WI38 (cell line): ENCODE results near the gene EHD4.

Experiments
- H3K4me3 ChIP-seq: 2 replicates; pipeline ENCODE4 v1.5.1; 2011; ENCODE audit warnings: low read depth, mild to moderate bottlenecking, control low read depth, low read length
- CTCF ChIP-seq: IDR thresholded peaks from 2 replicates; pipeline ENCODE4 v1.5.1; 2012; ENCODE audit warnings: low read depth, mild to moderate bottlenecking, control low read depth, low read length

Gene EHD4

GRCh38 chr15:42002333-42002732 lies 30.0 kb upstream of the EHD4 start:
- no peak for TF ChIP-seq CTCF

GRCh38 chr15:42001236-42001635 lies 28.9 kb upstream of the EHD4 start:
- no peak overlapping the region for H3K4me3 ChIP-seq
- no peak for TF ChIP-seq CTCF

More at GRCh38 chr15:42002333-42002732, 30.0 kb upstream of the EHD4 start:
- H3K4me3 ChIP-seq: no peak overlapping the region

- no peak for TF ChIP-seq CTCF
- no peak overlapping the region for H3K4me3 ChIP-seq
Observed at GRCh38 chr15:41999290-42000285, 27.2 kb upstream of the EHD4 start.

GRCh38 chr15:41997845-41998244 lies 25.5 kb upstream of the EHD4 start:
- no peak for TF ChIP-seq CTCF
- H3K4me3 ChIP-seq: no peak overlapping the region

- TF ChIP-seq CTCF: no peak
- no peak overlapping the region for H3K4me3 ChIP-seq
Observed at GRCh38 chr15:41996921-41997592, 24.7 kb upstream of the EHD4 start.

GRCh38 chr15:41996376-41996775 lies 24.0 kb upstream of the EHD4 start:
- no peak overlapping the region for H3K4me3 ChIP-seq
- TF ChIP-seq CTCF: no peak

GRCh38 chr15:41995476-41995855 lies 23.1 kb upstream of the EHD4 start:
- H3K4me3 ChIP-seq: no peak overlapping the region
- TF ChIP-seq CTCF: no peak
